HG03457 (cell line): ENCODE measurements around the gene SPINT2.

Experiments
- ATAC-seq: cut with Tn5 transposase; IDR thresholded peaks from one replicate; pipeline ENCODE4 v1.9.1; 2021; ENCODE audit warnings: moderate number of reproducible peaks; ENCODE audit not compliant: unreplicated experiment

Gene SPINT2

GRCh38 chr19:38291855-38292254 is 27.5 kb downstream of the SPINT2 start:
- no peak for ATAC-seq

GRCh38 chr19:38293281-38293680 is 28.9 kb downstream of the SPINT2 start:
- no peak for ATAC-seq

- no peak for ATAC-seq
Measured at GRCh38 chr19:38294090-38294489, 29.7 kb downstream of the SPINT2 start.

- no peak for ATAC-seq
Measured at GRCh38 chr19:38298821-38299680, 34.7 kb downstream of the SPINT2 start.

- ATAC-seq: no peak
Measured at GRCh38 chr19:38303517-38304351, 39.4 kb downstream of the SPINT2 start, which contains the start of gene C19orf33. C19orf33 (plus strand) TSS chr19:38304251; CDS start chr19:38304262, 11 bp downstream.

GRCh38 chr19:38304352-38304865 is 40.0 kb downstream of the SPINT2 start:
- no peak for ATAC-seq

GRCh38 chr19:38304866-38305429 is 40.6 kb downstream of the SPINT2 start:
- ATAC-seq: no peak

- ATAC-seq: no peak
Measured at GRCh38 chr19:38306236-38306635, 41.9 kb downstream of the SPINT2 start.

GRCh38 chr19:38307076-38307475 is 42.7 kb downstream of the SPINT2 start:
- ATAC-seq: no peak

- ATAC-seq: no peak
Measured at GRCh38 chr19:38307597-38307996, 43.2 kb downstream of the SPINT2 start.

GRCh38 chr19:38308006-38308766 is 43.8 kb downstream of the SPINT2 start:
- no peak for ATAC-seq

- ATAC-seq: no peak
Measured at GRCh38 chr19:38308926-38309614, 44.7 kb downstream of the SPINT2 start.

- no peak for ATAC-seq
Measured at GRCh38 chr19:38309615-38310278, 45.4 kb downstream of the SPINT2 start.

- ATAC-seq: no peak
Measured at GRCh38 chr19:38310279-38310670, 45.9 kb downstream of the SPINT2 start.

- no peak for ATAC-seq
Measured at GRCh38 chr19:38310986-38311385, 46.6 kb downstream of the SPINT2 start.

GRCh38 chr19:38315657-38316476 is 51.5 kb downstream of the SPINT2 start, which contains the start of gene YIF1B:
YIF1B (minus strand) TSS chr19:38315947; CDS start chr19:38315917, 30 bp downstream.
- peak; percentile 83 for ATAC-seq

- ATAC-seq: no peak
Measured at GRCh38 chr19:38316477-38317067, 52.2 kb downstream of the SPINT2 start.

- ATAC-seq: no peak
Measured at GRCh38 chr19:38317104-38317612, 52.8 kb downstream of the SPINT2 start.
